ENCODE results near the gene CINP. TPM values are rescaled to one million over a fixed set of nuclear protein-coding genes. Genes with fewer than 3 reads are reported as not detected.
"Not testable (repeated sequence)": the region's sequence is repeated elsewhere in the genome, so short reads cannot be mapped to it uniquely, and the experiment has no call there.

The CINP gene
- total RNA-seq, 6 experiments from 2014 or later, result 58.9 to 65.7 (median 62.4) TPM

DNA sequence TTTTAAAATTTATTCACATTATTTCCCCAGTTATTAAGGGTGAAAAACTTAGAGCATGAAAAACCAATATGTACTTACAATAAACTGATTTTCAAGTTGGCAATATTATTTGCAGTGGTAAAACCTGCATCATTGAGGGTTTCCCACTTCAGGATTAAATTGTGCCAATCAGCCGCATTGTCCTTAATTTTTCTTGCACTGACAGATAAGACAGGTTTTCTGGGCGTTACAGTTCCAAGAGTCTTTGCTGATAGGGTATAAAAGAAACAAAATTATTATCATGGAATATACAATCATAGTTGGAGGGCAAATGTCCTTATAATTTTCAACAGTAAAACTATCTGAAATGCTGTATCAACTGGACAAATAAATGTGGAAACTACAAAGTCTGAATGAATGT, 3.3 kb downstream of the CINP start:
- DNase-seq, result no peak
- H3K4me1 Mint-ChIP-seq (ENCODE audit: low read depth), result peaks cover 15% of the 10 kb centered on the region
- TF ChIP-seq, protein P1, sequence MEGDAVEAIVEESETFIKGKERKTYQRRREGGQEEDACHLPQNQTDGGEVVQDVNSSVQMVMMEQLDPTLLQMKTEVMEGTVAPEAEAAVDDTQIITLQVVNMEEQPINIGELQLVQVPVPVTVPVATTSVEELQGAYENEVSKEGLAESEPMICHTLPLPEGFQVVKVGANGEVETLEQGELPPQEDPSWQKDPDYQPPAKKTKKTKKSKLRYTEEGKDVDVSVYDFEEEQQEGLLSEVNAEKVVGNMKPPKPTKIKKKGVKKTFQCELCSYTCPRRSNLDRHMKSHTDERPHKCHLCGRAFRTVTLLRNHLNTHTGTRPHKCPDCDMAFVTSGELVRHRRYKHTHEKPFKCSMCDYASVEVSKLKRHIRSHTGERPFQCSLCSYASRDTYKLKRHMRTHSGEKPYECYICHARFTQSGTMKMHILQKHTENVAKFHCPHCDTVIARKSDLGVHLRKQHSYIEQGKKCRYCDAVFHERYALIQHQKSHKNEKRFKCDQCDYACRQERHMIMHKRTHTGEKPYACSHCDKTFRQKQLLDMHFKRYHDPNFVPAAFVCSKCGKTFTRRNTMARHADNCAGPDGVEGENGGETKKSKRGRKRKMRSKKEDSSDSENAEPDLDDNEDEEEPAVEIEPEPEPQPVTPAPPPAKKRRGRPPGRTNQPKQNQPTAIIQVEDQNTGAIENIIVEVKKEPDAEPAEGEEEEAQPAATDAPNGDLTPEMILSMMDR (IDR thresholded peaks at IDR 0.05), result no peak
- no peaks in the 10 kb centered on the region for H3K9me3 Mint-ChIP-seq
- no peak overlapping the region for H3K27ac Mint-ChIP-seq
- H3K4me3 Mint-ChIP-seq, result no peak overlapping the region
- peaks cover 2% of the 10 kb centered on the region; the same call in 1 of the 2 replicates for H3K27me3 Mint-ChIP-seq (ENCODE audit: insufficient read depth)
- peaks cover 28% of the 10 kb centered on the region; the same call in 1 of the 2 replicates for H3K36me3 Mint-ChIP-seq (ENCODE audit: low read depth)

DNA sequence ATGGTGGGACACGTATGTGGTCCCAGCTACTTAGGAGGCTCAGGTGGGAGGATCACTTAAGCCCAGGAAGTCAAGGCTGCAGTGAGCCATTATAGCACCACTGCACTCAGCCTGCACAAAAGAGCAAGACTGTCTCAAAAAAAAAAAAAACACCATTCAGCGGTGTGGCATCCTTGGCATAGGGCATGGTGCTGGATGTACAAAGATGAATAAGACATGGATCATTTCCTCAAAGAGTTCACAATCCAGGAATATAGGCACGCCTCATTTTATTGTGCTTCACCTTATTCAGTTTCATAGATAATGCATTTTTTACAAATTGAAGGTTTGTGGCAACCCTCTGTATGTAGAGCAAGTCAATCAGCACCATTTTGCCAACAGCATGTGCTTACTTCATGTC, 6.4 kb downstream of the CINP start:
- no peak overlapping the region for H3K27ac Mint-ChIP-seq
- peaks cover 33% of the 10 kb centered on the region for H3K36me3 Mint-ChIP-seq (ENCODE audit: low read depth)
- DNase-seq, result no peak
- H3K9me3 Mint-ChIP-seq, result no peaks in the 10 kb centered on the region
- TF ChIP-seq, protein P1 (IDR thresholded peaks at IDR 0.05), result no peak
- no peak overlapping the region for H3K4me3 Mint-ChIP-seq
- no peaks in the 10 kb centered on the region for H3K27me3 Mint-ChIP-seq (ENCODE audit: insufficient read depth)
- peaks cover 7% of the 10 kb centered on the region for H3K4me1 Mint-ChIP-seq (ENCODE audit: low read depth)

- TF ChIP-seq, protein P1 (IDR thresholded peaks at IDR 0.05), result no peak
- H3K36me3 Mint-ChIP-seq (ENCODE audit: low read depth), result peaks cover 31% of the 10 kb centered on the region
- no peak overlapping the region for H3K27ac Mint-ChIP-seq
- no peak overlapping the region for H3K4me3 Mint-ChIP-seq
- H3K27me3 Mint-ChIP-seq (ENCODE audit: insufficient read depth), result no peaks in the 10 kb centered on the region
- no peaks in the 10 kb centered on the region for H3K9me3 Mint-ChIP-seq
- no peaks in the 10 kb centered on the region for H3K4me1 Mint-ChIP-seq (ENCODE audit: low read depth)
- no peak for DNase-seq
These were observed 9.5 kb downstream of the CINP start for GRCh38 chr14:102353126-102353619.

DNA sequence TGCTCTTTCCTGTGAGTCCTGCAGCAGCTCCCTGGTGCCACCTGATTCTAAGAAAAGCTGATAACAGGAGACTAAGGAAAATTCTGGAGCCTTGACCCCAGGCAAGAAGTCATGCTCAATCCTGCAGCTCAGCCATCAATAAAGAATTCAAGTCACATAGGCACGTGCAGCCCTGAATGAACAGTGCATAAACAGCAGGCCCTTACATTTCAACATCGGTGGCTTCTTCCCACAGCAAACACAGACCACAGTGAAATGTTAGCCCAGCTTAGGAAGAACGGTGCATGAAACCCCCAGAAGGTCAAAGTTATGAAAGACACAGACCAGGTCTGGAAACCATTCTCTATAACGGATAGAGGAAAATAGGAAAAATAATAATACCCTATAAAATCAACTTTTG, 10.5 kb downstream of the CINP start:
- Mint-ChIP-seq H3K27me3 (ENCODE audit: insufficient read depth) (no peaks in the 10 kb centered on the region), H3K27ac (no peak overlapping the region), H3K36me3 (ENCODE audit: low read depth) (peaks cover 26% of the 10 kb centered on the region), H3K9me3 (no peaks in the 10 kb centered on the region), H3K4me1 (ENCODE audit: low read depth) (no peaks in the 10 kb centered on the region), H3K4me3 (no peak overlapping the region)
- no peak for DNase-seq
- TF ChIP-seq, protein P1 (IDR thresholded peaks at IDR 0.05), result no peak

DNA sequence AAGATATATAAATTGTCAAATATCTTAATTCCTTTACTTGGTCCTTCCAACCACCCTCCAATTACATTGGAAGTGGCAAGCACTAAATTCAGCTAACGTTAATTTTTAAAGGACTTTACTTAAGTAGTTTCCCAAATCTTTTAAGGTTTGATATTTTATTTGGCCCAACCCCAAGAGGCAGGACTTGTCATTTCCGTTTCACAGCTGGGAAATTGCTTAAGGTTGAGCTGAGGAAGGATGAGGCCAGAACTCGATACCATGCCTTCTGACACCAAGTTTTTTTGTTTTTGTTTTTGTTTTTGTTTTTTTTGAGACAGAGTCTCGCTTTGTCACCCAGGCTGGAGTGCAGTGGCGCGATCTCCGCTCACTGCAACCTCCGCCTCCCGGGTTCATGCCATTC, 11.1 kb downstream of the CINP start:
- H3K27ac Mint-ChIP-seq; H3K4me3 Mint-ChIP-seq; H3K4me1 Mint-ChIP-seq (ENCODE audit: low read depth); H3K9me3 Mint-ChIP-seq; H3K27me3 Mint-ChIP-seq (ENCODE audit: insufficient read depth); DNase-seq: not testable (repeated sequence)
- peaks cover 21% of the 10 kb centered on the region for H3K36me3 Mint-ChIP-seq (ENCODE audit: low read depth)

- Mint-ChIP-seq H3K27ac (no peak overlapping the region), H3K9me3 (no peaks in the 10 kb centered on the region), H3K36me3 (ENCODE audit: low read depth) (peaks cover 20% of the 10 kb centered on the region), H3K4me1 (ENCODE audit: low read depth) (no peaks in the 10 kb centered on the region), H3K27me3 (ENCODE audit: insufficient read depth) (no peaks in the 10 kb centered on the region), H3K4me3 (no peak overlapping the region)
- TF ChIP-seq, protein P1 (IDR thresholded peaks at IDR 0.05), result no peak
- no peak for DNase-seq
These were observed 11.7 kb downstream of the CINP start for GRCh38 chr14:102351023-102351422.

Measured in HFFc6 (cell line).